IMR-90 (cell line): ENCODE measurements around the gene ATXN1. TPM values are rescaled to one million over a fixed set of nuclear protein-coding genes. Genes with fewer than 3 reads are reported as not detected.

Experiments used
- ATAC-seq: fragments of 200-7000 bp; cut with Tn5 transposase; 2 replicates; pipeline ENCODE4 v1.9.1; 2020; ENCODE audit warnings: low read depth, mild to moderate bottlenecking, moderate library complexity
- BruUV-seq: library from RNA; stranded (reverse); fragments of 400-500 nt; replicated peaks from 2 replicates; lab custom pipeline; 2021; lab: Mats Ljungman, UMichigan
- CTCF ChIA-PET: fragments of 300-600 bp; formaldehyde crosslinking; extraction: SDS; loops from one replicate; lab custom pipeline; 2021; ENCODE audit warnings: antibody characterized with exemption; lab: Yijun Ruan, JAX
- POLR2A ChIA-PET: fragments of 300-600 bp; sonication (Branson Sonifier 250); formaldehyde crosslinking; loops from one replicate; lab custom pipeline; 2022; ENCODE audit warnings: antibody characterized with exemption; ENCODE audit not compliant: unreplicated experiment; lab: Charles Lee
- DNase-seq: peaks from one replicate; pipeline ENCODE4 v3.0.0; 2013
- H2AFZ ChIP-seq: replicated peaks from 2 replicates; pipeline ENCODE3; 2013; ENCODE audit warnings: low read length, mild to moderate bottlenecking; ENCODE audit not compliant: poor library complexity
- H2AK5ac ChIP-seq: 2 replicates; pipeline ENCODE4 v1.6.1; 2013; ENCODE audit warnings: low read depth, low read length, inconsistent platforms
- H2AK9ac ChIP-seq: replicated peaks from 2 replicates; pipeline ENCODE3; 2013; ENCODE audit warnings: mild to moderate bottlenecking, low read depth, low read length, moderate library complexity; ENCODE audit not compliant: poor library complexity
- H2BK120ac ChIP-seq: 2 replicates; pipeline ENCODE4 v1.6.1; 2013; ENCODE audit warnings: low read depth, low read length, inconsistent platforms
- H2BK15ac ChIP-seq: 3 replicates; pipeline ENCODE4 v1.6.1; 2013; ENCODE audit warnings: low read depth, low read length, inconsistent platforms
- H2BK20ac ChIP-seq: 2 replicates; pipeline ENCODE4 v1.6.1; 2013; ENCODE audit warnings: low read depth, mild to moderate bottlenecking, inconsistent platforms, low read length, moderate library complexity
- H2BK5ac ChIP-seq: 2 replicates; pipeline ENCODE4 v1.6.1; 2013; ENCODE audit warnings: mild to moderate bottlenecking, low read depth, low read length, inconsistent platforms; ENCODE audit not compliant: poor library complexity, severe bottlenecking
- H3K14ac ChIP-seq: replicated peaks from 2 replicates; pipeline ENCODE4 v1.6.1; 2013; ENCODE audit warnings: low read depth, low read length, inconsistent platforms
- H3K18ac ChIP-seq: 2 replicates; pipeline ENCODE4 v1.6.1; 2013; ENCODE audit warnings: low read depth, low read length, control low read depth
- H3K23ac ChIP-seq: 2 replicates; pipeline ENCODE4 v1.6.1; 2013; ENCODE audit warnings: low read depth, low read length, inconsistent platforms
- H3K27ac ChIP-seq: 2 replicates; pipeline ENCODE4 v1.5.1; 2013; ENCODE audit warnings: mild to moderate bottlenecking, control low read depth, low read length; ENCODE audit not compliant: insufficient read depth
- H3K27me3 ChIP-seq: 2 replicates; pipeline ENCODE4 v1.6.1; 2013; ENCODE audit warnings: low read length; ENCODE audit not compliant: control insufficient read depth, insufficient read depth
- H3K36me3 ChIP-seq: 2 replicates; pipeline ENCODE4 v1.6.1; 2013; ENCODE audit warnings: low read length, mixed read lengths; ENCODE audit not compliant: control insufficient read depth, insufficient read depth
- H3K4ac ChIP-seq: 2 replicates; pipeline ENCODE4 v1.6.1; 2013; ENCODE audit warnings: low read depth, low read length, inconsistent platforms
- H3K4me1 ChIP-seq: 2 replicates; pipeline ENCODE4 v1.6.1; 2013; ENCODE audit warnings: low read length, mixed read lengths; ENCODE audit not compliant: control insufficient read depth, insufficient read depth
- H3K4me2 ChIP-seq: 2 replicates; pipeline ENCODE4 v1.6.1; 2013; ENCODE audit warnings: low read depth, mild to moderate bottlenecking, control low read depth, low read length, moderate library complexity
- H3K4me3 ChIP-seq: 2 replicates; pipeline ENCODE4 v1.5.1; 2013; ENCODE audit warnings: low read depth, mild to moderate bottlenecking, control low read depth, low read length, moderate library complexity; ENCODE audit not compliant: insufficient read depth
- H3K56ac ChIP-seq: 2 replicates; pipeline ENCODE4 v1.6.1; 2013; ENCODE audit warnings: low read length, inconsistent platforms; ENCODE audit not compliant: insufficient read depth; ENCODE audit errors: extremely low read depth
- H3K79me1 ChIP-seq, 2 experiments: 2 replicates each; pipeline ENCODE4 v1.6.1; 2013; ENCODE audit warnings: low read length in 2 of 2, inconsistent platforms in 1 of 2, low read depth in 1 of 2
- H3K9ac ChIP-seq: 2 replicates; pipeline ENCODE4 v1.6.1; 2013; ENCODE audit warnings: low read depth, low read length, control low read depth
- H3K9me1 ChIP-seq: 2 replicates; pipeline ENCODE4 v1.6.1; 2013; ENCODE audit warnings: low read length, inconsistent platforms; ENCODE audit not compliant: insufficient read depth
- H3K9me3 ChIP-seq: 2 replicates; pipeline ENCODE4 v1.6.1; 2013; ENCODE audit warnings: low read length; ENCODE audit not compliant: control insufficient read depth, insufficient read depth
- H4K20me1 ChIP-seq: 2 replicates; pipeline ENCODE4 v1.6.1; 2013; ENCODE audit warnings: low read length, inconsistent platforms; ENCODE audit not compliant: insufficient read depth
- H4K5ac ChIP-seq: 2 replicates; pipeline ENCODE4 v1.6.1; 2013; ENCODE audit warnings: mild to moderate bottlenecking, low read depth, low read length, control low read depth
- H4K8ac ChIP-seq, 2 experiments: 2 replicates each; pipeline ENCODE4 v1.6.1; 2013; ENCODE audit warnings: low read depth in 2 of 2, low read length in 2 of 2, control low read depth in 1 of 2, inconsistent platforms in 1 of 2
- H4K91ac ChIP-seq: 2 replicates; pipeline ENCODE4 v1.6.1; 2013; ENCODE audit warnings: low read depth, low read length, inconsistent platforms; ENCODE audit not compliant: insufficient read depth
- CEBPB ChIP-seq: IDR thresholded peaks from 2 replicates; pipeline ENCODE4 v1.6.1; 2012; ENCODE audit warnings: low read depth, low read length, improper control_type of control experiment
- FOS ChIP-seq: fragments of 150-350 bp; IDR thresholded peaks from 2 replicates; pipeline ENCODE4 v1.6.1; 2016; ENCODE audit warnings: low read depth, low read length
- WGBS, 2 experiments: methylation state at CpG; one replicate each; pipeline versions ENCODE4 v1.1.5 to v1.1.7; 2013; ENCODE audit warnings: missing lambda C conversion rate in 2 of 2; ENCODE audit not compliant: insufficient read length in 1 of 2; ENCODE audit errors: extremely low coverage in 2 of 2; 5-methylcytosine and 5-hydroxymethylcytosine counted together
- dilution Hi-C: fragments of 300-500 bp; cut with HindIII; formaldehyde crosslinking; loops from one replicate; pipeline ENCODE4 v1.14.3; 2018; ENCODE audit warnings: low sequenced_read_pairs; ENCODE audit not compliant: unreplicated experiment
- in situ Hi-C: fragments of 300-500 bp; cut with MboI; formaldehyde crosslinking; loops from 3 replicates; pipeline ENCODE4 v1.14.3; 2019; ENCODE audit warnings: low sequenced_read_pairs, inconsistent platforms, mixed read lengths
- intact Hi-C: fragments of 100-400 bp; cut with micrococcal nuclease; formaldehyde crosslinking; loops from 2 replicates; pipeline ENCODE4 v1.10.0; 2022
- polyA plus RNA-seq, 3 experiments: library from polyadenylated mRNA; depleted of rRNA; stranded (reverse); fragments of >200 nt; gene quantifications; 2 replicates each; pipeline ENCODE4 v1.2.3, GENCODE V29; 2012; ENCODE audit warnings: low replicate concordance in 1 of 3
- total RNA-seq: library from RNA; depleted of rRNA; stranded (reverse); fragments of >200 nt; gene quantifications from 2 replicates; pipeline ENCODE4 v1.2.3, GENCODE V29; 2012
- TF ChIP-seq, protein P1 (sequence below): conservative IDR thresholded peaks from 2 replicates; pipeline ENCODE4 v1.5.1; 2012; ENCODE audit warnings: mild to moderate bottlenecking, low read depth, low read length, improper control_type of control experiment

The ATXN1 gene
- total and polyA plus RNA-seq, 2 of the 4 experiments (the other 2 are of a cell fraction), result 7.3 to 11.1 TPM

DNA sequence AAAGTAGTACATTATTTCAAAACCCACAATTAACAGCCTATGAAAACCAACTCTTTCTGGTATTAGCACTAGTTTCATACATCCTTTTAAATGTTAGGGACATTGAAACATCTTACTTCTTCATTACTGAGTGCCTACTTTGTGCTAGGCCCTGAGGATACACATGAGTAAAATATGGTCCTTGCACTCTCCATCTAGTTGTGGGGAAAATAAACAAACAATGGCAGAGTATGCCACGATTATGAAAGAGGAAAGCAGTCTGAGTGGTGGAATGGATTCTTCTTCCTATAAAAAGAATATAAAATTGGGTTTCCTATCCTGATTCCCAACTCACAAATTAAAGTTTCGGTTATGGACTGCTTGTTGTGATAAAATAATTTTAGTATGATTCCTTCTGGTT, 84.9 kb downstream of the ATXN1 start:
- no peak overlapping the region for H2AFZ ChIP-seq
- H3K9ac ChIP-seq, result no peak overlapping the region
- H2BK120ac ChIP-seq, result no peak overlapping the region
- H2AK5ac ChIP-seq, result no peak overlapping the region
- no peak overlapping the region for H2BK20ac ChIP-seq
- H3K9me3 ChIP-seq, result no peaks in the 10 kb centered on the region
- H3K18ac ChIP-seq, result no peak overlapping the region
- ATAC-seq, result 0 out of 2 replicates have a peak, but pooled peaks have one; percentile 13
- WGBS, 2 experiments, result no CpG with 5 or more reads among the region's 2 CpGs
- H4K91ac ChIP-seq, result no peak overlapping the region
- H3K23ac ChIP-seq, result no peak overlapping the region
- intact Hi-C loops, result no loop called here
- in situ Hi-C loops, result no loop called here
- no peak overlapping the region; the same call in 1 of the 2 replicates for H3K4me2 ChIP-seq
- no peaks in the 10 kb centered on the region for H3K27me3 ChIP-seq
- H3K79me1 ChIP-seq, result peaks cover 28 to 49% of the 10 kb centered on the region in 2 experiments
- DNase-seq, result no peak
- H2BK5ac ChIP-seq, result no peak overlapping the region
- no peak overlapping the region for H3K27ac ChIP-seq
- no TSS peak for BruUV-seq
- H3K9me1 ChIP-seq, result peaks cover 11% of the 10 kb centered on the region
- H4K20me1 ChIP-seq, result peaks cover 15% of the 10 kb centered on the region; the same call in 1 of the 2 replicates
- ChIA-PET CTCF (no interaction called here), POLR2A (no interaction called here)
- H4K5ac ChIP-seq, result no peak overlapping the region
- H3K14ac ChIP-seq, result no peak overlapping the region
- H3K4me1 ChIP-seq, result peaks cover 20% of the 10 kb centered on the region
- H2AK9ac ChIP-seq, result no peak overlapping the region
- dilution Hi-C loops, result no loop called here
- H3K4me3 ChIP-seq, result no peak overlapping the region
- no peak overlapping the region for H3K56ac ChIP-seq
- H3K4ac ChIP-seq, result no peak overlapping the region
- no peak overlapping the region for H2BK15ac ChIP-seq
- H3K36me3 ChIP-seq, result no peaks in the 10 kb centered on the region
- no peak overlapping the region for H4K8ac ChIP-seq
- 0 out of 2 replicates have a peak, but pooled peaks have one; percentile 6 for TF ChIP-seq CEBPB
- TF ChIP-seq FOS, result no peak
- TF ChIP-seq, protein P1, sequence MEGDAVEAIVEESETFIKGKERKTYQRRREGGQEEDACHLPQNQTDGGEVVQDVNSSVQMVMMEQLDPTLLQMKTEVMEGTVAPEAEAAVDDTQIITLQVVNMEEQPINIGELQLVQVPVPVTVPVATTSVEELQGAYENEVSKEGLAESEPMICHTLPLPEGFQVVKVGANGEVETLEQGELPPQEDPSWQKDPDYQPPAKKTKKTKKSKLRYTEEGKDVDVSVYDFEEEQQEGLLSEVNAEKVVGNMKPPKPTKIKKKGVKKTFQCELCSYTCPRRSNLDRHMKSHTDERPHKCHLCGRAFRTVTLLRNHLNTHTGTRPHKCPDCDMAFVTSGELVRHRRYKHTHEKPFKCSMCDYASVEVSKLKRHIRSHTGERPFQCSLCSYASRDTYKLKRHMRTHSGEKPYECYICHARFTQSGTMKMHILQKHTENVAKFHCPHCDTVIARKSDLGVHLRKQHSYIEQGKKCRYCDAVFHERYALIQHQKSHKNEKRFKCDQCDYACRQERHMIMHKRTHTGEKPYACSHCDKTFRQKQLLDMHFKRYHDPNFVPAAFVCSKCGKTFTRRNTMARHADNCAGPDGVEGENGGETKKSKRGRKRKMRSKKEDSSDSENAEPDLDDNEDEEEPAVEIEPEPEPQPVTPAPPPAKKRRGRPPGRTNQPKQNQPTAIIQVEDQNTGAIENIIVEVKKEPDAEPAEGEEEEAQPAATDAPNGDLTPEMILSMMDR, result no peak
